ENCODE results near the gene SOBP.

GRCh38 chr6:107636486-107636885, 146.6 kb downstream of the SOBP start:
- no peak for TF ChIP-seq CTCF (IDR thresholded peaks at IDR 0.05)
- TF ChIP-seq POLR2A (IDR thresholded peaks at IDR 0.05) = no peak

Data from esophagus squamous epithelium (tissue), 4 donors.